ENCODE data around the gene WDR88. TPM values are rescaled to one million over a fixed set of nuclear protein-coding genes. Genes with fewer than 3 reads are reported as not detected.
A peak's percentile ranks its signal among the peaks of the same experiment; 100 is the strongest.

WDR88 gene
- total and polyA plus RNA-seq, 2 of the 13 experiments (the other 11 are each of a cell fraction or from before 2014, with no cell fraction given) = not detected

GRCh38 chr19:33219261-33219815 is 87.4 kb downstream of the WDR88 start:
- DNase-seq (ENCODE audit: low spot score) (no peak), ATAC-seq (peak; percentile 49), FAIRE-seq (no peak)
- no peak overlapping the region for H3K4me3 ChIP-seq (replicated peaks in 1 of 3; ENCODE audit: insufficient read depth in 1 of 3, low read depth in 2 of 3, low read length in 3 of 3)
- H4K20me1 ChIP-seq (ENCODE audit: insufficient read depth, low read length) = no peaks in the 10 kb centered on the region
- ChIA-PET POLR2A (no interaction called here), CTCF (ENCODE audit: low intra/inter-chr PET ratio, low total read pairs) (no interaction called here)
- H3K27ac ChIP-seq (ENCODE audit: extremely low read length, insufficient read depth, low read length) = no peak overlapping the region
- intact Hi-C loops (cut with micrococcal nuclease; ENCODE audit: unreplicated experiment) (no loop called here), in situ Hi-C loops (cut with HindIII; ENCODE audit: extremely low pct_ligation_motif_present, low pct_unique_long_range_greater_than_20kb) (no loop called here)
- peaks cover 10 to 27% of the 10 kb centered on the region in 2 experiments for H3K27me3 ChIP-seq (ENCODE audit: control insufficient read depth in 1 of 2, insufficient read depth in 2 of 2, low read length in 2 of 2)
- peak overlapping the region; percentile 23; the same call in 1 of the 2 replicates for H3K4me2 ChIP-seq (ENCODE audit: low read depth, low read length)
- no peak overlapping the region for H2AFZ ChIP-seq (ENCODE audit: low read length)
- peaks cover 44% of the 10 kb centered on the region for H3K4me1 ChIP-seq (ENCODE audit: insufficient read depth, low read length)
- no peaks in the 10 kb centered on the region for H3K9me3 ChIP-seq (ENCODE audit: low read length)
- H3K36me3 ChIP-seq (replicated peaks in 1 of 2; ENCODE audit: control insufficient read depth in 1 of 2, insufficient read depth in 2 of 2, low read length in 2 of 2) = no peaks in the 10 kb centered on the region
- no peaks in the 10 kb centered on the region for H3K79me2 ChIP-seq (ENCODE audit: insufficient read depth, low read length)
- H3K9ac ChIP-seq (ENCODE audit: insufficient read depth, low read depth, low read length) = no peak overlapping the region
- no TSS peak for BruUV-seq (replicated peaks)
- WGBS (ENCODE audit: low lambda C conversion rate) = no CpG with 5 or more reads among the region's 12 CpGs
- TF ChIP-seq ZBED4 (CRISPR knock-in tag; IDR thresholded peaks at IDR 0.05; ENCODE audit: borderline replicate concordance) (0 out of 2 replicates have a peak, but pooled peaks have one; percentile 38), PPARG (CRISPR knock-in tag; conservative IDR thresholded peaks at IDR 0.05) (no peak), NR2F1 (CRISPR knock-in tag; IDR thresholded peaks at IDR 0.05) (no peak), STAG1 (CRISPR knock-in tag; IDR thresholded peaks at IDR 0.05) (peak; percentile 64), PHF5A (CRISPR knock-in tag; IDR thresholded peaks at IDR 0.05; ENCODE audit: low read depth, unreplicated experiment) (no peak), PATZ1 (CRISPR knock-in tag; IDR thresholded peaks at IDR 0.05) (peak; percentile 70), ZNF3 (CRISPR knock-in tag; IDR thresholded peaks at IDR 0.05) (no peak), NFATC3 (CRISPR knock-in tag; IDR thresholded peaks at IDR 0.05) (no peak), ZBTB38 (CRISPR knock-in tag; IDR thresholded peaks at IDR 0.05) (0 out of 2 replicates have a peak, but pooled peaks have one; percentile 26), ZNF749 (CRISPR knock-in tag; IDR thresholded peaks at IDR 0.05; ENCODE audit: borderline replicate concordance) (no peak), KDM2A (CRISPR knock-in tag; IDR thresholded peaks at IDR 0.05; ENCODE audit: borderline replicate concordance, low read depth) (0 out of 2 replicates have a peak, but pooled peaks have one; percentile 20), ZNF280B (CRISPR knock-in tag; IDR thresholded peaks at IDR 0.05; ENCODE audit: borderline replicate concordance) (0 out of 2 replicates have a peak, but pooled peaks have one; percentile 13)
